Body of pancreas (tissue), 4 donors: ENCODE data around the gene TNFSF8. TPM values are rescaled to one million over a fixed set of nuclear protein-coding genes. Genes with fewer than 3 reads are reported as not detected.

Experiments used
- ATAC-seq: fragments of 150-250 bp; one replicate; pipeline ENCODE4 v1.9.1; 2016
- DNase-seq, 4 donors: peaks; one replicate each; pipeline ENCODE4 v3.0.0-alpha.2; 2019
- H3K27ac ChIP-seq, 4 donors: fragments of 200-600 bp; sonication (generic); 1 replicate in 3 of 4; 2 replicates in 1 of 4; pipeline versions ENCODE4 v1.5.1 to v1.6.1; 2016 to 2019; ENCODE audit warnings: mild to moderate bottlenecking in 1 of 4, mixed read lengths in 1 of 4, moderate library complexity in 1 of 4
- H3K27me3 ChIP-seq, 2 donors: fragments of 200-600 bp; sonication (generic); one replicate each; pipeline ENCODE4 v1.6.0; 2016; ENCODE audit warnings: mild to moderate bottlenecking in 1 of 2
- H3K36me3 ChIP-seq, 2 donors: fragments of 200-600 bp; sonication (generic); replicated peaks in 1 of 2; 2 replicates each; pipeline ENCODE4 v1.5.1; 2016; ENCODE audit warnings: low read depth in 2 of 2; ENCODE audit not compliant: insufficient read depth in 1 of 2
- H3K4me1 ChIP-seq: fragments of 200-600 bp; sonication (generic); one replicate; pipeline ENCODE4 v1.6.0; 2016
- H3K4me3 ChIP-seq, 2 donors: fragments of 200-600 bp; sonication (generic); 1 replicate in 1 of 2; 2 replicates in 1 of 2; pipeline ENCODE4 v1.5.1; 2016 to 2019
- H3K9me3 ChIP-seq, 3 donors: fragments of 200-600 bp; sonication (generic); 1 replicate in 2 of 3; 2 replicates in 1 of 3; pipeline ENCODE4 v1.5.1; 2016
- POLR2A ChIP-seq, 3 donors: fragments of 450-650 bp; IDR thresholded peaks; one replicate each; pipeline ENCODE4 v1.6.1; 2016; ENCODE audit warnings: antibody characterized with exemption in 3 of 3, mild to moderate bottlenecking in 2 of 3
- WGBS, 2 donors: methylation state at CpG; one replicate each; pipeline ENCODE4 v1.1.5; 2017; 5-methylcytosine and 5-hydroxymethylcytosine counted together
- intact Hi-C: fragments of 100-400 bp; cut with DNase I; formaldehyde crosslinking; loops from one replicate; pipeline ENCODE4 v1.15.1; 2023
- total RNA-seq, 2 donors: library from RNA; depleted of rRNA; stranded (reverse); fragments of >200 nt; gene quantifications; one replicate each; pipeline ENCODE4 v1.1.0, GENCODE V29; 2016
- TF ChIP-seq, protein P1 (sequence below), 7 experiments: fragments of 450-650 bp in 4 of 7; fragments of 200-600 bp in 3 of 7; sonication (generic) in 3 of 7; IDR thresholded peaks; one replicate each; pipeline ENCODE4 v1.5.1; 2016 to 2019; ENCODE audit warnings: antibody characterized with exemption in 7 of 7

TNFSF8 gene
- total RNA-seq, 2 donors from 2014 or later = 1.0 TPM; not detected in 1

DNA sequence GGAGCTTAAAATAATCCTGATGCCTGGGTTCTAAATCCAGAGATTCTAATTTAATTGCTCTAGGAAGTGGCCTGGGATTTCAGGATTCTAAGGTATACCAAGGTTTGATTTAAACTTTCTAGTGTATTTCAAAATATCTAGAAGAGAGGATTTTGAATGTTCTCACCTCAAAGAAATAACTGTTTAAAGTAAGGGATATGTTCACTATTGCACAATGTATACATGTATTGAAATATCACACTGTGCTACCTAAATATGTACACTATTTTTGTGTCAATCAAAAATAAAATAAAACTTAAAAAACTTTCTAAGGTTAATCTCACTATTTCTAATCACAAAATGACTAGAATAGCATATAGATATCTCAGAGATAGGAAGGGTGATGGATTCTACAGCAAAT is 34.0 kb downstream of the TNFSF8 start:
- DNase-seq (no peak), ATAC-seq (no peak)
- H3K36me3 ChIP-seq = no peaks in the 10 kb centered on the region
- no peaks in the 10 kb centered on the region for H3K27me3 ChIP-seq
- H3K4me3 ChIP-seq = no peak overlapping the region
- H3K9me3 ChIP-seq = no peaks in the 10 kb centered on the region
- peaks cover 15% of the 10 kb centered on the region for H3K4me1 ChIP-seq
- intact Hi-C loops = no loop called here
- TF ChIP-seq POLR2A (IDR thresholded peaks at IDR 0.05) = no peak
- TF ChIP-seq, protein P1, sequence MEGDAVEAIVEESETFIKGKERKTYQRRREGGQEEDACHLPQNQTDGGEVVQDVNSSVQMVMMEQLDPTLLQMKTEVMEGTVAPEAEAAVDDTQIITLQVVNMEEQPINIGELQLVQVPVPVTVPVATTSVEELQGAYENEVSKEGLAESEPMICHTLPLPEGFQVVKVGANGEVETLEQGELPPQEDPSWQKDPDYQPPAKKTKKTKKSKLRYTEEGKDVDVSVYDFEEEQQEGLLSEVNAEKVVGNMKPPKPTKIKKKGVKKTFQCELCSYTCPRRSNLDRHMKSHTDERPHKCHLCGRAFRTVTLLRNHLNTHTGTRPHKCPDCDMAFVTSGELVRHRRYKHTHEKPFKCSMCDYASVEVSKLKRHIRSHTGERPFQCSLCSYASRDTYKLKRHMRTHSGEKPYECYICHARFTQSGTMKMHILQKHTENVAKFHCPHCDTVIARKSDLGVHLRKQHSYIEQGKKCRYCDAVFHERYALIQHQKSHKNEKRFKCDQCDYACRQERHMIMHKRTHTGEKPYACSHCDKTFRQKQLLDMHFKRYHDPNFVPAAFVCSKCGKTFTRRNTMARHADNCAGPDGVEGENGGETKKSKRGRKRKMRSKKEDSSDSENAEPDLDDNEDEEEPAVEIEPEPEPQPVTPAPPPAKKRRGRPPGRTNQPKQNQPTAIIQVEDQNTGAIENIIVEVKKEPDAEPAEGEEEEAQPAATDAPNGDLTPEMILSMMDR (IDR thresholded peaks at IDR 0.05) = no peak
- H3K27ac ChIP-seq = no peak overlapping the region

DNA sequence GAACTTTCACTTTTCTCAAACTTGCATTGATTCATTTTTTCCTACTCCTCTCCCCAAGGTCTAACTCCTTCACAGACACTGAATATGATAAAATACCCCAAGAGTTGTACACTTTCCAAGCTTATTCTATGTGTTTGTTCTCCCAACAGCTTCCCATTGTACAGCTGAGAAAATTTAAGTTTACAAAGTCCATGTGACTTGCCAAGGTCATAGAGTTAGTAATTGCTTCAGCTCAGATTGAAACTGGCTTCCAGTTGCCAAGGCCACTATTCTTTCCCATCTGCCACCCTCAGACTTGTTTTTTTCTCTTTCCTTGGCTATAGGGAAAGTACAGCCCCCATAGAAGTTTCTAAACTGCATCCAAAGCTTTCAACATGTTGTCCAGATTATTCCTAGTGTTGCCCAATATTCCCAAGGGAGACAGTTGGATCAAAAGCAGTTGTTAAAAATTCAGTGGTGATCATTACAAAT is 34.8 kb downstream of the TNFSF8 start:
- Histone ChIP-seq H3K9me3 (no peaks in the 10 kb centered on the region), H3K27me3 (no peaks in the 10 kb centered on the region), H3K4me3 (no peak overlapping the region), H3K27ac (peak overlapping the region in 2 of 4 donors; percentile 21 to 39), H3K4me1 (peaks cover 15% of the 10 kb centered on the region), H3K36me3 (no peaks in the 10 kb centered on the region)
- intact Hi-C loops = no loop called here
- ATAC-seq (no peak), DNase-seq (no peak)
- TF ChIP-seq POLR2A (IDR thresholded peaks at IDR 0.05) = no peak
- TF ChIP-seq, protein P1 (IDR thresholded peaks at IDR 0.05) = no peak

DNA sequence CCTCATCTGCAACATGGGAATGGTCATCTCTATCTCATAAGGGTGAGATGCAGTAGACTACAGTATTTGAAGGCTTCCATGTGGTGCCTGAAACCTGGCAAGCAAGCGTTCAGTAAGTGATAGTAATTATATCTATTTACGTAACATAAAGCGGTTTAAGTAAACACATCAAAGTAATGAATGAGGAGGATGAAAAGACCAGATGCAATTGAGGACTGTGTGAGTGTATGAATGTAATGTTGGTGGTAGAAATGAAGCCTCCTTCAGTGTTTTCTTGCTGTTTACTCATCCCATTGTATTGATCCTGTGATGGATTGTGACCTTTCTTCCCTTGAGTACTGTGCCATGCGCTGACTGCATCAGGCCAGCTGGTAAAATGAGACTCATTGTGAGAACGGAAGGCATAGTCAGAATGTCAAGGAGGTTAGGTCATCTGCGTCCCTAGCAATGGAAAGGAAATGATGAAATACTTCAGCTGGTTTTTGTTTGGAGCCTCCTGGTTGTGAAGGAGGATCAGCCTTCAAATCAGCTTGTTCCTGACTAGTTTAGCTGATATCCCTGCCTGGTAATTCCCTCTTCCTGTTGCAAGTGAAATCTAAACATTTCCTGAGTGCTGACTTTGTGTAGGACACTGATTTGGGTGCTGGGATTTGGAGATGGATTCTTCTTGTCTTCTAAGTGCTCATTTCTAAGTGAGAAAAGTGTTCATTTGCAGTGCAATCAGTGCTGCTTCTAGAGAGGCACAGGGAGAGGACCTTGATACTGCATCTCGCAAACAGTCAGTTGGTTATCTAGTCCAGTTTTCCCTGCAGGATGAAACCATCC is 35.6 kb downstream of the TNFSF8 start:
- peak in 1 of 4 donors; percentile 24 for DNase-seq
- intact Hi-C loops = no loop called here
- Histone ChIP-seq H3K27me3 (no peaks in the 10 kb centered on the region), H3K4me1 (peaks cover 15% of the 10 kb centered on the region), H3K9me3 (no peaks in the 10 kb centered on the region), H3K4me3 (no peak overlapping the region), H3K36me3 (no peaks in the 10 kb centered on the region), H3K27ac (peak overlapping the region in 2 of 4 donors; percentile 21 to 39)
- TF ChIP-seq POLR2A (IDR thresholded peaks at IDR 0.05) = no peak
- TF ChIP-seq, protein P1 (IDR thresholded peaks at IDR 0.05) = no peak
- WGBS, 2 donors = 50 to 54% methylated on average over 7 of the region's 7 CpGs
- ATAC-seq = peak; percentile 69

DNA sequence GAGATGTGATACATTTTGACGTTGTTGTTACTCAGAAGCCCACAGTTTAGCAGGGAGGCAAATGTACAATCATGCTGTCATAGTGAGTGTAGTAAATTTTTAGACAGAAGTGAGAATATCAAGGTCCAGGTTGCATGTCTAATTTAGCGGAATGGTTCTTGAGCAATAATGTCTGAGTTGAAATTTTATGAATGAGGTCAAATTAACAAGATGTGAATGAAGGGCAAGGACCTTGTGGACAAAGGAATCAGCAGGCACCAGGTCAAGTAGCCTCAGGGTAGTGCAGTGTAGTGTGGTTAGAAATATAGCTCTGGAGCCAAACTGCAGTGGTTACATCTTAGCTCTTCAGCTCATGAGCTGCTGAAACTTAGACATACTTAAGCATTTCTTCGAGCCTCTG is 36.2 kb downstream of the TNFSF8 start:
- ATAC-seq (no peak), DNase-seq (no peak)
- Histone ChIP-seq H3K4me1 (peaks cover 15% of the 10 kb centered on the region), H3K27ac (no peak overlapping the region), H3K27me3 (no peaks in the 10 kb centered on the region), H3K4me3 (no peak overlapping the region), H3K9me3 (no peaks in the 10 kb centered on the region), H3K36me3 (no peaks in the 10 kb centered on the region)
- intact Hi-C loops = no loop called here
- TF ChIP-seq, protein P1 (IDR thresholded peaks at IDR 0.05) = no peak
- TF ChIP-seq POLR2A (IDR thresholded peaks at IDR 0.05) = no peak
- 72 to 97% methylated on average over 3 of the region's 3 CpGs for WGBS, 2 donors
